Measurements from ENCODE around the gene LIPM. TPM values are rescaled to one million over a fixed set of nuclear protein-coding genes. Genes with fewer than 3 reads are reported as not detected.
"Not testable (repeated sequence)": the region's sequence is repeated elsewhere in the genome, so short reads cannot be mapped to it uniquely, and the experiment has no call there.

The LIPM gene
- total RNA-seq, 1 experiment from 2014 or later: not detected

- not testable (repeated sequence) for DNase-seq (ENCODE audit: low read depth)
Observed at GRCh38 chr10:88837632-88838031, 35.1 kb downstream of the LIPM start.

DNA sequence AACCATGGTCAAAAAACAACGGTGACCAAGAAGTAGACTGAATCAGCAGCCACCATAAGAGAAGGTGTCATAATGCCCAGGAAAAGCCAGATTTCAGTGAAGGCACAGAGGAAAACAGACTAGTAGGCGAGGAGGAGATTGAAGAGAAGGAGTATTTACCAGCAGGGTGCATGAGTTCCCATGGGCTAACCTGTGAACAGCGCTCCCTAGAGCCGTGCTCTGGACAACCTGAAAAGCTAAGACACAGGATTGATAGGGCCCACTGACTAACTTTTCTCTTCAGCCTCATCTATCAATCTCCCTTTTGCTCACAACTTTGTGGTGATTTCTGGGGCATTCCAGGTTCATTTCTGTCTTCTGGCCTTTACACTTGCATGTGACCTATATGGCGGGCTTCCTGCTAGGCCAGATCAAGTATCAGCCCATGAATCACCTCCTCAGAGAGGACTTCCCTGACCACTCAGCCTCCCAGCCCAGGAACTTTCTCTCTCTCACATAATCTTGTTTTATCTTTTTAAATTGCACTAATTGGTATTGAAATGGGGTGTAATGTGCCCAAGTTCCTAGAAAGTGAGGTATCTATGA lies 36.3 kb downstream of the LIPM start:
- DNase-seq (ENCODE audit: low read depth): no peak

- no peak for DNase-seq (ENCODE audit: low read depth)
Observed at GRCh38 chr10:88840104-88840503, 37.6 kb downstream of the LIPM start.

DNA sequence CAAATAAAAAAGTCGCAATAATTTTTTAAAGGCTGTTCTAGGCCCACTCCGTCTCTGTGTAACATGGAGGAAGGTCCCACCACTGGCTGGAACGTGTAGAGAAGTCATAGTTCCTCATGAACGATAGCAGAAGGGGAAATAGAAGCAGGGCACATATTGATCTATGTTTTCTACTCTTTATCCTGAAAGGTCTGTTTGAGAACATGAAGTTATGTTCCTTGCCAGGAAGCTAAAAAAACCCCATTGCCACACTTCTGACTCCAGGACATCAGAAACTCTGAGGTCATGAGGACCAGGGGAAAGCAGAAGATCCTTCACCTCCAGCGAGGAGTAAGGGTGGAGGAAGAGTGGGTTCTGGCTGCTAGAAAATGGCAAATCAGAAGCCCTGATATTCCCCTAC lies 38.4 kb downstream of the LIPM start:
- DNase-seq (ENCODE audit: low read depth): no peak

DNA sequence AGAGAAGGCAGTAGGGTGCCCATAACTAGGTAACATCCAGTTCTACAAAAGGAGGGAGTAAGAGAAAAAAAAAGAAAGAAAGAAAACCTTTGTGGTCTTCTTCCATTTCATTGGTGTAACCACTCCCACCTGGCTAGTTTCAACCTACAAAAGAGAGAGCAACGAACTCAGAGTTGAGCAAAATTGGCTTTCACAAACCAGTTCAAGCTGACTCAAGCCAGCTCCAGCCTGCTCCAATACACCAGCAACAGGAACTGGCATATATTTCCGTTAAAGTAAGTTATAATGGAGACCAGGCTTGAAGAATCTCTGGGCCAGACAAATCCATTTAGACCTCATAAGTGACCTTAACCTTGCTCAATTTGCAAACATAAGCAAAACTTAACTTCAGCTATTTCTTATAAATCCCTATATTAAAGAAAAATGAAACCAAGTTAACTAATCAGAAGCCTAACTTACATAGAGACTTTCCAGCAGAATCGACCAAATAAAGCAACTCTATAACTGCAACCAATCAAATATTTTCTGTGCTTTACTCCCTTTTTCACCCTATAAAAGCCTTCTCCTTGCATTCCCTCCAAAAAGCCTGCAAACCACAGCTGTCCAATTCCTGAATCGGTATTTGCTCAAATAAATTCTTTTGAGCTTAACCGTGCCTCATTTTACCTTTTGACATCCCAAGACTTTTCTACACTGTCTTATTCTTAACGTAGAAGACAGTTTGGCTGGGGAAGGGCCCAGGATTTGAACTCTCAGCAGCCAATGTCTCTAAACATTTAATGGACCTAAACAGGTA lies 39.0 kb downstream of the LIPM start:
- no peak for DNase-seq (ENCODE audit: low read depth)

GRCh38 chr10:88843171-88843570 lies 40.6 kb downstream of the LIPM start:
- DNase-seq (ENCODE audit: low read depth): no peak

GRCh38 chr10:88848499-88848898 lies 46.0 kb downstream of the LIPM start:
- peak; percentile 94 for DNase-seq (ENCODE audit: low read depth)

- peak; percentile 45 for DNase-seq (ENCODE audit: low read depth)
Observed at GRCh38 chr10:88849234-88849633, 46.7 kb downstream of the LIPM start.

DNA sequence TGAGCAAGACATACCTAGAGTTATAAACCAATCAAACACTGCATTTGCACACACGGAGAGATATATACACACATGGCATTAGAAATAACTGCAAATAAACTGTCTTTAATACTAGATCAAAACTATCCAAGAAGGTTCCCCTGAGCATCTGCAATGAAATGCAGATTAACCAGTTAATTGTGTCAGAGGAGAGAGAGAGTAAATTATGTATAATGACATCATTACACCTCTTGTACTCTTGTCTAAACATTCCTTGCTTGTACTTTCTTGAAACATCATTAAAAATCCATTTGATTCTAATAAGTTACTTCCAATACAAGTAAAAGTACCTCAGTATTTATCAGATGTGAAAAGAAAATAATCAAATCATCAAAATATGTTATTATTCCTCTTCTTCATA lies 48.2 kb downstream of the LIPM start:
- DNase-seq (ENCODE audit: low read depth): no peak

GRCh38 chr10:88851706-88852105 lies 49.2 kb downstream of the LIPM start, which contains the start of gene ANKRD22:
ANKRD22 (minus strand) TSS chr10:88851844; CDS start chr10:88851607, 237 bp downstream.
- peak; percentile 84 for DNase-seq (ENCODE audit: low read depth)

DNA sequence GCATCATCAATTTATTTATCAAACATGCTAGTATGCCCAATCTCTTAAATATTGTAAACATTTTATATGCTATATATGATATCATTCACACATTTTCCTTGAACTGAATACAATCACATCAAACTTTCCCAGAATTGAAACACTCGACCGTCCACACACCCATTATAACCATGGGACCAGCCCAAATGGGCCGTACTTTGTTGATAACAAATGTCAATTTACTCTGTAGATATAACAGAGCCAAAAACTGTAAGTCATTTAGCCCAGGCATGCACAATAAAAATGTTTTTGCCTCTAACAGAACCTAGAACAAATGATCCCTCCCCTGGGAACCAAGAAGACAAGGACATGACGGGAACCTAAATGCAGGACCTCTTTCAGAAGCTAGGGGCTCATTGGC lies 49.8 kb downstream of the LIPM start:
- no peak for DNase-seq (ENCODE audit: low read depth)

DNA sequence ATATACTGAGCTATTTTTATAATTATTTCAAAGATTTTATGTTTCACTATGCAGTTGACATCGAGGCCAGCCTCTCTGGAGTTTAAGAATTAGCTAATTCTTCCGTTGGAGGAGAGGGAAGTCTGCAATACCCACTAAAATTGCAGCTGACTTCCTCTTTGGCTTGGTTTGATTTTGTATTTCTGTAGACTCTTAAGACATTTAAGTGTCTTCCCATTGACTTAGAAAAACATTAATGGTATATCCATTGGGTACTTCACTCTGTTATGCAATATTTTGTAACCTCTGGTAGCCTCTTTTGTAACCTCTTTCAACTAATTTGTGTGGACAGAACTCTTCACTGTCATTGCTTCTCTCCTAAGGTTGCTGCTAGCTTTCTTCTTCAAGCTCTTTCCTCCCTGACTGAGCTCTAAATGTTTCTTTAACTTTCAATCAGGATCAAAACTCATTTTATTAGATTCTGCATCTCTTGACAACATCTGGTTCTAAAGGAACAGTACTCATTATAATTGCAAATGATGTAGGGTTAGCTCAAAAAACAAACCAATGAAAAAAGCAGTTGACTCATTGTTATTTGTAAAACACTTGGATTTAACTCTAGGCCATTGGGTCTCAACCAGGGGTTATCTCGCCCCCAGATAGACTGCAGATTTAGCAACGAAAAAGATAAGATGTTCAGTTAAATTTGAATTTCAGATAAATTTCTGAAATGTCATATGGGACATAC lies 50.8 kb downstream of the LIPM start:
- no peak for DNase-seq (ENCODE audit: low read depth)

GRCh38 chr10:88854684-88855083 lies 52.2 kb downstream of the LIPM start:
- DNase-seq (ENCODE audit: low read depth): no peak

GRCh38 chr10:88857831-88858230 lies 55.3 kb downstream of the LIPM start:
- DNase-seq (ENCODE audit: low read depth): no peak

DNA sequence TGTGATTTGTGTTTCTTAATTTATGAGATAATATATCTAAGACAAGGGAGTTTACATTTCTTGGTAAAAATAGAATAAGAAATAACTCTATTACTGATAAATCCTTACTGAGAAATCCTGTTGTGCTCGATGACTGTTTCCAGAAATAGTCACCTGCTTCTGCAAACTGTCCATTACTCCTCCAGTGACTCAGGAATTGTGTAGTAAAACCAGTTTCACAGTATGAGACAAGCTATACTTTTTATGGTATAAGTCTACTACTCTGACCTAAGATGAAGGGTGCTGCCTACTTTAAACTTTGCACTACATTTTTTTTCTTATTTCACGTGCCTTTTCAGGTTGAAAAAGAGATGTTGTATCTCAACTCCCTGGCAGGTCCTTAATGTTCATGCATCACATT lies 56.0 kb downstream of the LIPM start:
- DNase-seq (ENCODE audit: low read depth): no peak

DNA sequence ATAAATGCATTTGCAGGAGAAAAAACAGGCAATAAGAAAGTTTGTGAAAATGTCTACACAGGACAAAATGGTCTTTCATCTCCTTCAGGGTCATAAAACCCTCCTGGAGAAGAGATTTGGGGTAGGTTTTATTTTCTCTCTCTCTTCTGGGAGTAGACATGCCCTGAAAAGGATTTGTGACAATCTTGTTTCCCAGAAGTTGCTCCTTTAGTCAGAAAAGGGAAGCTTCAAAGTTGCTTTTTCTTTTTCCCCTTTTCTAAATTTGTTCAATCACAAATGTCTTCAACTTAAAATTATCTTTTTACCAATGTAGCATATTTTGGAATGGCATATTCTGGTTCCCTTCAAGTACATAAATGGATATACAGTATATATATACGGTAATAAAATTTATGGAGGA lies 58.5 kb downstream of the LIPM start:
- DNase-seq (ENCODE audit: low read depth): no peak

DNA sequence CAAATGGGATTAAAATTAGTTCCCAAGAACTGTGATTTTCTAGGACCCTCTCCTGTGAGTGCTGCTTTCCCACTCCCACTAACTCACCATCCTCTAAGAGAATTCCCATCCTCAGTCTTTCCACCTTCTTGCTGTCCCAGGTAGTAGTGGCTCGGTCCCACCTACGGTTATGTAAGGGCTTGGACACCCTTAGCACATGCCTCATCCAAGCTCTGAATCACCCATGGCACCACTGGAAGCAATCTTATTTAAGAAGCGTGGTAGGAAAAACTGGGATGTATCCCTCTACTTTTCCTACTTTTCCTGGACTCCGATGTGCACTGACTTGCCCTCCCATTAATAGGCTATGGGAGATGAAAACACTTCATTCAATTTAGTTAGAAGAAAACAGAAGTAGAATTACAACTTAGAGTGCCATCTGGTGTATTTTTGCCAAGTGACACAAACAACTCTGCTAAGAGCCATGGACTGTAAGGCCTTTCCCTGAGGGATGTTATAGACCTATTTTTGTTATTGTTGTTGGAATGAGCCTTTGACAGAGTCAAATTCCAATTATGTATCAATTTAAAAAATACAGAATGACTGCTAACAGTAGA lies 62.8 kb downstream of the LIPM start:
- peak; percentile 56 for DNase-seq (ENCODE audit: low read depth)

GRCh38 chr10:88866454-88866853 lies 63.9 kb downstream of the LIPM start:
- DNase-seq (ENCODE audit: low read depth): no peak

- no peak for DNase-seq (ENCODE audit: low read depth)
Observed at GRCh38 chr10:88870089-88870488, 67.6 kb downstream of the LIPM start.

Measured in LHCN-M2 (cell line).